Right ventricle myocardium superior (tissue), 1 donor: ENCODE measurements around the gene MCCC2. TPM values are rescaled to one million over a fixed set of nuclear protein-coding genes. Genes with fewer than 3 reads are reported as not detected.
"Not testable (repeated sequence)": the region's sequence is repeated elsewhere in the genome, so short reads cannot be mapped to it uniquely, and the experiment has no call there.

Experiments
- ATAC-seq: fragments of 200-7000 bp; cut with Tn5 transposase; one replicate; pipeline ENCODE4 v1.9.1; 2020; ENCODE audit warnings: mild to moderate bottlenecking; ENCODE audit not compliant: poor library complexity
- DNase-seq: peaks from one replicate; pipeline ENCODE4 v3.0.0-alpha.2; 2020
- intact Hi-C: fragments of 100-400 bp; cut with DNase I; formaldehyde crosslinking; loops from one replicate; pipeline ENCODE4 v1.11.2; 2022
- long read RNA-seq: library from polyadenylated mRNA; unstranded; transcript quantifications from one replicate; pipeline ENCODE4 v2.0.0, GENCODE V29; 2021
- total RNA-seq: library from RNA; stranded (reverse); fragmentation: NEBNext Ultra II Directional; extraction: Animal tissue kit (Norgen Biotek cat#: 25700); gene quantifications from one replicate; pipeline ENCODE4 v1.2.1, GENCODE V29; 2021
- donor health status: DM: no; HTN: yes; CAD: no; lungs with severe emphysema.

Gene MCCC2
- 121 TPM for total RNA-seq
- long read RNA-seq, transcript MCCC2-201 (17 exons, 3,665 nt), result major isoform, 76 of 165 reads
- long read RNA-seq, transcript MCCC2-205 (11 exons, 1,214 nt), result minor isoform, 22 of 165 reads
- long read RNA-seq, partial matches to known transcripts, result 28 of 165 reads
- long read RNA-seq, other reads (novel, unspliced or antisense), result 39 of 165 reads

DNA sequence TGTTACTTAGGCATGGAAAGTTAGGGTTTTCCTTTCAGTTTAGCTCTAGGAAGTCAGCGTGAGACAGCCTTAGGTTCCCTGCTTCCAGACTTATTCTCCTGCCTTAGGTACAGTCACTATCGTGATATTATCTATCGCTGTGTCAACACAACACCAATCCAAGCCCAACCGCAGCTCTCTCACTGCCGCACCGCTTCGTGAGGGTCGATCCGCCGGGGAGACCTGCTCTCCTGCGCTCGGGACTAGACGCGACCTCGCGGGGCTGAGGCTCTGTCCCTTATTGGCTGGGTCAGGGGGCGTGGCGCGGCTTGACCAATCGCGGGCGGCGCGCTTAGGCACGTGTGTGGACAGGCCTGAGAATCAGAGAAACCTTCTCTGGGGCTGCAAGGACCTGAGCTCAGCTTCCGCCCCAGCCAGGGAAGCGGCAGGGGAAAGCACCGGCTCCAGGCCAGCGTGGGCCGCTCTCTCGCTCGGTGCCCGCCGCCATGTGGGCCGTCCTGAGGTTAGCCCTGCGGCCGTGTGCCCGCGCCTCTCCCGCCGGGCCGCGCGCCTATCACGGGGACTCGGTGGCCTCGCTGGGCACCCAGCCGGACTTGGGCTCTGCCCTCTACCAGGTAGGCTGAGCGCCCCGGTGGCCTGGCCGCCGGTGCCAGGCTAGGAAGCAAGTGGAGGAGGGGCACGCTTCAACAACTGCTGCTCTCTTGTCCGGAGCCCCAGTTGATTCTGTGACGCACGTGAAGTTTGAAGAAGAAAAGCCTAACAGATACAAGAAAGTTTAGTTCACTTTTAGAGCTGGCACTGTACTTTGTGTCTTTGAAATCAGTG lies at the start of gene MCCC2:
TSS of gene MCCC2 (plus strand) at position 400 of the 825 bp plus-strand sequence. CDS start at position 486, 86 bp downstream.
- ATAC-seq (peak; percentile 100), DNase-seq (peak; percentile 99)
- intact Hi-C loops, result no loop called here

DNA sequence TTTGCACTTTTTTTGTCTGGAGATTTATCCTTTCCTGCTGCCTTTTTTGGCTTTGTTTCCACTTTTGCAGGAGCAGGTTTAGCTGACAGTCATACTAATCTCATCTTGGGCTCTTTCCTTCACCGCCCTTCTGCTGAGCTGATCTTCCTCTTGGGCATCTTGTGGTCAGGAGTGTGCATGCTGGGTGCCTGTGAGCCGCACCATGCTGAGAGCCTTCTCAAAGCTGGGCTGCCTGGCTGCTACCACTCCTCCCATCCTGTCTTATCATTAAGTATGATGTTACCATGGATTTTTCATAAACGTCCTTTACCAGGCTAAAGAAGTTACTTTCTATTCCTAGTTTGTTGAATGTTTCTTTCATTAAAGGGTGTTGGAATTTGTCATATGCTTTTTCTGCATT lies 49.5 kb upstream of the MCCC2 start:
- DNase-seq (no peak), ATAC-seq (no peak)
- intact Hi-C loops, result no loop called here

DNA sequence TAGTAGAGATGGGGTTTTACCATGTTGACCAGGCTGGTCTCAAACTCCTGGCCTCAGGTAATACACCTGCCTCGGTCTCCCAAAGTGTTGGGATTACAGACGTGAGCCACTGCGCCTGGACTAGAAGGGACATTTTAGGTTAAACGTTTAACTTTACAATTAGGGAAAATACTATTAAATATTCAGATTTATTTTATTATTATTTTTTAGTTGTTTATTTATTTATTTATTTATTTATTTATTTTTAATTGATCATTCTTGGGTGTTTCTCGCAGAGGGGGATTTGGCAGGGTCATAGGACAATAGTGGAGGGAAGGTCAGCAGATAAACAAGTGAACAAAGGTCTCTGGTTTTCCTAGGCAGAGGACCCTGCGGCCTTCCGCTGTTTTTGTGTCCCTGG lies 36.3 kb upstream of the MCCC2 start:
- ATAC-seq, intact Hi-C loops, DNase-seq: not testable (repeated sequence)

DNA sequence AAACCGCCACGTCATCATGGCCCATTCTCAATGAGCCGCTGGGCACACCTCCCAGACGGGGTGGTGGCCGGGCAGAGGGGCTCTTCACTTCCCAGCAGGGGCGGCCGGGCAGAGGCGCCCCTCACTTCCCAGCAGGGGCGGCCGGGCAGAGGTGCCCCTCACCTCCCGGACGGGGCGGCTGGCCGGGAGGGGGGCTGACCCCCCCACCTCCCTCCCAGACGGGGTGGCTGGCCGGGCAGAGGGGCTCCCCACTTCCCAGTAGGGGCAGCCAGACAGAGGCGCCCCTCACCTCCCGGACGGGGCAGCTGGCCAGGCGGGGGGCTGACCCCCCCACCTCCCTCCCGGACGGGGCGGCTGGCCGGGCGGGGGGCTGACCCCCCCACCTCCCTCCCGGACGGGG lies 35.6 kb upstream of the MCCC2 start:
- intact Hi-C loops, result not testable (repeated sequence)

DNA sequence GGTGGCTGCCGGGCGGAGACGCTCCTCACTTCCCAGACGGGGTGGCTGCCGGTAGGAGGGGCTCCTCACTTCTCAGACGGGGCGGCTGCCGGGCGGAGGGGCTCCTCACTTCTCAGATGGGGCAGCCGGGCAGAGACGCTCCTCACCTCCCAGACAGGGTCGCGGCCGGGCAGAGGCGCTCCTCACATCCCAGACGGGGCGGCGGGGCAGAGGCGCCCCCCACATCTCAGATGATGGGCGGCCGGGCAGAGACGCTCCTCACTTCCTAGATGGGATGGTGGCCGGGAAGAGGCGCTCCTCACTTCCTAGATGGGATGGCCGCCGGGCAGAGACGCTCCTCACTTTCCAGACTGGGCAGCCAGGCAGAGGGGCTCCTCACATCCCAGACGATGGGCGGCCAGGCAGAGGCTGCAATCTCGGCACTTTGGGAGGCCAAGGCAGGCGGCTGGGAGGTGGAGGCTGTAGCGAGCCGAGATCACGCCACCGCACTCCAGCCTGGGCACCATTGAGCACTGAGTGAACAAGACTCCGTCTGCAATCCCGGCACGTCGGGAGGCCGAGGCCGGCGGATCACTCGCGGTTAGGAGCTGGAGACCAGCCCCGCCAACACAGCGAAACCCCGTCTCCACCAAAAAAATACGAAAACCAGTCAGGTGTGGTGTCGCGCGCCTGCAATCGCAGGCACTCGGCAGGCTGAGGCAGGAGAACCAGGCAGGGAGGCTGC lies 35.0 kb upstream of the MCCC2 start:
- not testable (repeated sequence) for DNase-seq

More for the DNA sequence above, 35.6 kb upstream of the MCCC2 start:
- ATAC-seq, DNase-seq: not testable (repeated sequence)

DNA sequence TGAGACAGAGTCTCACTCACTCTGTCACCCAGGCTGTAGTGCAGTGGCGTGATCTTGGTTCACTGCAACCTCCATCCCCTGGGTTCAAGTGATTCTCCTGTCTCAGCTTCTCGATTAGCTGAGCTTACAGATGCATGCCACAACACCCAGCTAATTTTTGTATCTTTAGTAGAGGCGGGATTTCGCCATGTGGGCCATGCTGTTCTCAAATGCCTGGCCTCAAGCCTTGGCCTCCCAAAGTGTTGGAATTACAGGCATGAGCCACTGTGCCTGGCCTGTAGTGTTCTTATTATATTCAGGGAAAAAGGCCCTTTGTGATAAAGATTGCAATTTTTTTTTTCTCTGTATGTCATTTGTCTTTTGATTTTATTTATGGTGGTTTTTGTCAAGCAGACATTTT lies 24.0 kb upstream of the MCCC2 start:
- DNase-seq (no peak), ATAC-seq (no peak)
- intact Hi-C loops, result no loop called here

More for the DNA sequence above, 35.0 kb upstream of the MCCC2 start:
- ATAC-seq, intact Hi-C loops: not testable (repeated sequence)

DNA sequence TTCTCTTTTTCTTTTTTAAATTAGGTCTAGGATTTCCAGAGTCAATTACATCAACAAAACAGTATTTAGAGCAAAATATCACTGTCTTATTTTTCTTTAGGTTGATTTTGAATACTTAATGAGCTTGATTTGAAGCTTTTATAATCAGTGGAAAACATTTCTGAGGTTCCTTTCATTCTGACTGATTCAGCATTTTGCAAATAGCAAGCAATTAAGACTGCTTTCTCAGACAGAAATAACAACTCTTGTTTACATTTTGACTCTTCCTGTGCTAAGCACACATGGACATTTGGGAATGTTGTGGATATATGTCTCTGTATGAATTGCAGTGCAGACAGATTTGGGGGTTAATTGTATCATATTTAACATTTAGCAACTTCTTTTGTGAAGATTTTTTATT lies 22.2 kb upstream of the MCCC2 start:
- DNase-seq (no peak), ATAC-seq (no peak)
- intact Hi-C loops, result no loop called here

DNA sequence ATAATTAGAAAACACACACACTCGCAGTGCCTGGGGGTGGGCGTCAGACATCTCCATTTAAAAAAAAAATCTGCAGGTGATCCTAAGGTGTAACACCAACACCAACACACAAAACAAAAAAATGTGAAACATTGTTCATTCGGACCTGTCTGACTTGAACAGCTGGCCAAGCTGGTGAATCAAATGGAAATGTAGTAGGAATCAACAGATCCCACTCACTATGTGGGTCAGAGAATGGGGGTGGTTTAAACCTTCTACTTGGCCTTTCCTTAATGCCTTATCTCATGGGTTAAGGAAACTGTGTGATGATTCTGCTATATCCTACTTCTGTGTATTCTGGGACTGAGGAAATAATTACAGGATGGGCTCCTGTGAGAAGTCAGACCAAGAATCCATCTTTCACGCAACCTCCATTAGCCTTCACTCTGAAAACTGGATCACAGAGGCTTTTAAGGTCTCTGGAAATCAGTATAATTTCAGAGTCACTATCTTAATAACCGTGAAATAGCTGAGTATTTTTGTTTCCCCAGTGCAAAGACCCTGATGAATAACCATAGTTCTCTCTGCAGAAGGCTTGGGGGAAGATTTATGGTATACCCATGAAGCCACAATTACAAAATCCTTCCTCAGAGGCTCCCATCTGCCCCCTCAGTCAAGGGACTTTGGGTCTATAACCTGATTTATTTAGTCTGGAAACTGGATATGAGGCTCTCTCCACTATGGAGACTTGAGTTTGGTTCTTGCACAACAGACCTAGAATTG lies 17.2 kb upstream of the MCCC2 start:
- intact Hi-C loops, result loop anchor here (5.0 kb wide), 1 partner anchor 187 kb away; no protein-coding TSS in a partner anchor
- DNase-seq (no peak), ATAC-seq (no peak)

DNA sequence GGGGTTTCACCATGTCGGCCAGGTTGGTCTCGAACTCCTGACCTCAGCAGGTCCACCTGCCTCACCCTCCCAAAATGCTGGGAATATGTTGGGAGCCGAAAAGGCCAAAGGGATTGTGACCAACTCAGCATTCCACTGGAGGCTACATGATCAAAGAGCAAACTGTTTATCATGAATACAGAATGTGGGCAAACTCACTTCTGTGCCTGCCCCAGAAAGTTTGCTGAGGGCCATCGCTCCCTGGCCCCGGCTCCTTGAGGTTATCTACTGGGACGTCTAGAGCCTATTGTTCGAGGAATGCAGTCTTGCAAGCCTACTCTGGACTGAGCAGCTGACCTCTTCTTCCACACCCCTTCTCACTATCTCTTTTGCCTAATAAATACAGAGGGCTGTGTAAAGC lies 15.3 kb upstream of the MCCC2 start:
- not testable (repeated sequence) for ATAC-seq, DNase-seq
- intact Hi-C loops, result loop anchor here (5.0 kb wide), 1 partner anchor 185 kb away; no protein-coding TSS in a partner anchor

DNA sequence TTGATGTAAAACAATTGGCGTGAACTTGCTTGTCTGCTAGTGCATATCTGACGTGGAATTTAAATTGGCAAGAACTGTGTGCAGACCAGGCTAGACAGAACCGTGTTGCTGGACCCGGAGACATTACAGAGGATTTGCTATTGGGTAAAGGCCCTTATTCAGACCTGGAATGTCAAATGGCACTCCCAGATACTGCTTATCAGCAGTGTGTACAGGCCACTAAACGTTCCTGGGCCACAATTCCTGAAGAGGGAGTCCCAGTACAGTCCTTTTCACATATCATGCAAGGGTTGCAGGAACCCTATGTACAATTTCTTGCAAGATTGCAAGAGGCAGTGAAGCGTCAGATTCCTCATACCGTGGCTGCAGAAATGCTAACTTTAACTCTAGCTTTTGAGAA lies 13.5 kb upstream of the MCCC2 start:
- peak; percentile 85 for ATAC-seq
- no peak for DNase-seq
- intact Hi-C loops, result loop anchor here (5.0 kb wide), 1 partner anchor 184 kb away; no protein-coding TSS in a partner anchor

DNA sequence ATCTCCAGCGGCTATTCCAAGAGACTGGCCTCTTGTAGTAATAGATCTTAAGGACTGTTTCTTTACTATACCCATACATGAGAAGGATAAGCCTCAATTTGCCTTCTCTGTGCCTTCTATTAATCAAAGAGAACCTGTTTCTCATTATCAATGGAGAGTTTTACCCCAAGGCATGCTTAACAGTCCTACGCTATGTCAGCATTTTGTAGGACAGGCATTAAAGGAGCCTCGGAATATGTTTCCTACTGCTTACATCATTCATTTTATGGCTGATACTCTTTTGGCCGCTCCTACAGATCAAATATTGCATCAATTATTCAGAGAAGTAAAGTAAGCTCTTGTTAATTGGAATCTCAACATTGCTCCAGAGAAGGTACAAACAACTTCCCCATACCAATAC lies 11.6 kb upstream of the MCCC2 start:
- DNase-seq, intact Hi-C loops, ATAC-seq: not testable (repeated sequence)

DNA sequence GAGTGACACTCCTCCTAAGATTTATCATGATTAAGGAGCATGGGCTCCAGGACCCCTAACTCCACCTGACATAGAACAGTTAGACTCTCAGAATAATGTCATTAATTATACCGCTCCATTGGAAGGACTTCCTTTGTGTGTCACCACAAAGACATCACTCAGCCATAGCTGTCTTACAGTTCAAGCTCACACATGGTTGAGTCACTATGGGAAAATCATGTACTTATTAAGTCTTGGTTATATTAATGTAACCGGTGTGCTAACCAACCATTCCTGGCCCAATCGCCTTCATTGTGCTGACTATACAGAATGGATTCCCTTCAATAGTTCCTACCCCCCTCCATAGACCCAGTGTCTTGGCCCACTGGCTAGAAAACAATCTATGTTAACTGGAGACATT lies 10.9 kb upstream of the MCCC2 start:
- ATAC-seq, result no peak
- no peak for DNase-seq
- intact Hi-C loops, result no loop called here

DNA sequence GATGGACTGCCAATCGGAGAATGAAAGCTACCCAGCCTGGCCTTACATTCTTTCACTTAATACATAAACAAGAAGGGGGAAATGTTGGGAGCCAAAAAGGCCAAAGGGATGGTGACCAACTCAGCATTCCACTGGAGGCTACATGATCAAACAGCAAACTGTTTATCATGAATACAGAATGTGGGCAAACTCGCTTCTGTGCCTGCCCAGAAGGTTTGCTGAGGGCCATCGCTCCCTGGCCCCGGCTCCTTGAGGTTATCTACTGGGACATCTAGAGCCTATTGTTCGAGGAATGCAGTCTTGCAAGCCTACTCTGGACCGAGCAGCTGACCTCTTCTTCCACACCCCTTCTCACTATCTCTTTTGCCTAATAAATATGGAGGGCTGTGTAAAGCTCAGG lies 9.3 kb upstream of the MCCC2 start:
- ATAC-seq, intact Hi-C loops, DNase-seq: not testable (repeated sequence)

DNA sequence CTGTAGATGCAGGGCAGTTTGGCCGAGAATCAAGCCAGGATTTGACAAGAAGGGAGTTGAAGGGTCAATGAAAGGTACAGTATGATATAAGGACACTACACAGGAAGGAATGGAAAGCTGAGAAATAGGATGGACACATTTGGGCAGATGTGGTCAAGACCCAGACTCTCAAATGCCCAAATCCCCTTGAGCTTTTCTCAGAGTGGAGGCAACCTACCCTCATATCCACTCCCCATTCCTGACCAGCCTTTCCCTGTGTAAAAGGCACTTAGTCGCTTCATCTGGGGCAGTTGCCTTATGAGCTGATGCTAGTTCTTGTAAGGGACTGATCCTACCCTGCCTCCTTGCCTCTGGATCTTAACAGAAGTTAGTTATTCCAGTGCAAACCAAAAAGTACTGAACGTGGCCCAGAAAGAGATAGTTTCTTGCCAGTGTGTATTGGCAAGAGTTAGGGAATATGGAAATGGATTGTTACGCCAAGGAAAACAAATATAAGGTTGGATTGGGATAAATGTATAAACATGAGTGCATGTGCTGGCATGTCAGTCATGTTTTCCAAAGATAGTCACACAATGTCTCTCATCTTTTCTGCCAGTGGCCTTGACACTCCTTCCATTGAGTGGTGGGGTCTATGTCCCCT lies 4.1 kb upstream of the MCCC2 start:
- no peak for DNase-seq
- ATAC-seq, result no peak
- intact Hi-C loops, result no loop called here

DNA sequence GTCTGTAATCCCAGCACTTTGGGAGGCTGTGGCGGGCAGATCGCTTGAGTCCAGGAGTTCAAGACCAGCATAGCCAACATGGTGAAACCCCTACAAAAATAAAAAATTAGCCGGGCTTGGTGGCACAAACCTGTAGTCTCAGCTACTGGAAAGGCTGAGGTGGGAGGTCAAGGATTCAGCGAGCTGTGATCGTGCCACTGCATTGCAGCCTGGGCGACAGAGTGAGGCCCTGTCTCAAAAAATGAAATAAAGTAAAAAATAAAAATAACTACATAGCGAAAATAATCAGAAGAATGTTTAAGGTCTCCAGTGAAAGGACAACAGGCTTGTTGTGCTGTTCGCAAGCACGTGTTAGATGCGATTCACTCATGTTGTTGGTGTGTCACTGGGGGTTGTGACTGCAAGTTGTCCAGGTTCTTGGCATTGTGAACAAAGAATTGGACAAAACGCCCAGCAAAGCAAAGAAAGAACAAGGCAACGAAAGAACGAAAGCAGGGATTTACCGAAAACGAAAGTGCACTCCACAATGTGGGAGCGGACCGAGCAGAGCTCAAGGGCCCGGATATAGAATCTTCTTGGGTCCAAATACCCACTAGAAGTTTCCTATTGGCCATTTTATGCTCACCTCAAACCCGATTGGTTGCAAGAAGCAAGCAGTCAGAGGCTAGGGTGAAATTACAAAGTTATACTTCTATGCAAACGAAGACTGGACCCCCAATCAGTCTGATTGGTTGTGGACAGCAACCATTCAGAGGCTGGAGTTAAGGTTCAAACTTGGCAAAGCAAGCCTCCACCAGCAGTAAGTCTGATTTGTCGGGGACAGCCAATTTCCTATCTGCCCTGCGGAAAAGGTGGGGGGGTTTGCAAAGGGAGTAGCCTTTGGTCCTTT lies 844 bp upstream of the MCCC2 start:
- intact Hi-C loops, result no loop called here
- ATAC-seq (no peak), DNase-seq (no peak)

DNA sequence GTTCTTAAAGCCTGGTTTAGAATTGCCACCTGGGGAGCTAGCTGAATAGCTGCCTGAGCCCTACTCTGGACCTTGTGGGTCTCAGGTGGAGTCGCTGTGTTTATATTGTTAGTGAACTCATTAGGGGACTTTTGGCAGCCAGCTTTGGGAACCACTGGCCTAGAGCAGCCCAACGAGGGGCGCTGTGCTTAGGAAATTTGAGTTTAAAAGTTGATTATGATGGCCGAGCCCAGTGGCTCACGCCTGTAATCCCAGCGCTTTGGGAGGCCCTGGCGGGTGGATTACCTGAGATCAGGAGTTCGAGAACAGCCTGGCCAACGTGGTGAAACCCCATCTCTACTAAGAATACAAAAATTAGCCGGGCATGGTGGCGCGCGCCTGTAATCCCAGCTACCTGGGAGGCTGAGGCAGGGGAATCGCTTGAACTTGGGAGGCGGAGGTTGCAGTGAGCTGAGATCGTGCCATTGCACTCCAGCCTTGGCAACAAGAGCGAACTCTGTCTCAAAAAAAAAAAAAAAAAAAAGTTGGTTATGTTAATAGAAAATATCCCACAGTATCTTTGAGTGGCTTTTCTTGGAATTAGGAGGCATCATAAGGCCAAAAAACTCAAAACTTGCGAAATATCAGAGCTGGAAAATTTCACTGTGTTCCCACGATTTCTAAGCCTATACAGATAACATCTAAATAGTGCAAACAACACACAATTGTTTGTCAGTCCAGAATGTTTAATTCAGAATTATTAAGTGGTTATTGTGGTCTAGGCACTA lies 809 bp downstream of the MCCC2 start:
- intact Hi-C loops, result no loop called here
- DNase-seq (no peak), ATAC-seq (peak; percentile 5)

DNA sequence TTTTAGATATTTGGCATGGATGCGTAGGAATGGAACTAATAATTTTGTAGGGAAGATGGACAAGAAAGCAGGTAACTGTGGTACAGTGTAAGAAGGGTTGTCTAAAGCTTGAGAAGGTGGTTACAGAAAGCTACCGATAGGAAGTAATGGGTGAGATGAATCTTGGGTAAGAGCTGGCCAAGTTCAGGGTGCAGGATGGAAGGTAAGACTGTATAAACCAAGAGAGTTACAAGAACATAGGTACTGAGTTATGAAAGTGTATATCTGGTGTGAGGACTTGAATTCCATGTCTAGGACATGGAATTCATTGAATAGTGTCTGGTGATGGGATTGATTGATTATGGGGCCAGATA lies 1.4 kb downstream of the MCCC2 start:
- intact Hi-C loops, result no loop called here
- ATAC-seq (no peak), DNase-seq (no peak)
